HG02610 (cell line): ENCODE results near the gene SIMC1.
A peak's percentile ranks its signal among the peaks of the same experiment; 100 is the strongest.
"Not testable (repeated sequence)": the region's sequence is repeated elsewhere in the genome, so short reads cannot be mapped to it uniquely, and the experiment has no call there.

Experiments
- ATAC-seq: cut with Tn5 transposase; IDR thresholded peaks from one replicate; pipeline ENCODE4 v1.9.1; 2021; ENCODE audit warnings: mild to moderate bottlenecking, moderate library complexity; ENCODE audit not compliant: unreplicated experiment

SIMC1 gene

GRCh38 chr5:176214466-176215021 lies 23.7 kb upstream of the SIMC1 start:
- ATAC-seq, result not testable (repeated sequence)

- ATAC-seq, result not testable (repeated sequence)
These were observed 21.8 kb upstream of the SIMC1 start for GRCh38 chr5:176216393-176216916.

- ATAC-seq, result not testable (repeated sequence)
These were observed 21.0 kb upstream of the SIMC1 start for GRCh38 chr5:176217188-176217729.

DNA sequence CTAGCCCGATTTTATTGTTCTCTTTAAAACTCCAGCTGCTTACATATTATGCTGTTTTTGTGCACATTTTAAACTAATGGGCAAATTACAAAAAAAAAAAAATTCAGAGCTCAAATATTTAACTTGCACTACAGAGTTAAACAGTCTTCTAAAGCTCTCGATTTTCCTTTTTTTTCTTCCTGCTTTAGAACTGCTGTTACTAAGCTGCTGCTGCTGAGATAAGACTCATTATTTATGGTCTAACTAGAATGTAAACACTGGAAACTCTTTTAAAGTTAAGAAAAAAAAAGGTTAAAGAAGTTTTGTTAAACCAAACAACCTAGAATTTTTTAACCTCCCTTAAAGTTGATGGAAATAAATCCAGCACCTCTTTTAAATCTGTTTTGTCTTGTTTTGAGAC lies 20.5 kb upstream of the SIMC1 start:
- ATAC-seq, result not testable (repeated sequence)

GRCh38 chr5:176222006-176222405 lies 16.2 kb upstream of the SIMC1 start:
- ATAC-seq, result not testable (repeated sequence)

- not testable (repeated sequence) for ATAC-seq
These were observed 9.9 kb upstream of the SIMC1 start for GRCh38 chr5:176228358-176228757.

DNA sequence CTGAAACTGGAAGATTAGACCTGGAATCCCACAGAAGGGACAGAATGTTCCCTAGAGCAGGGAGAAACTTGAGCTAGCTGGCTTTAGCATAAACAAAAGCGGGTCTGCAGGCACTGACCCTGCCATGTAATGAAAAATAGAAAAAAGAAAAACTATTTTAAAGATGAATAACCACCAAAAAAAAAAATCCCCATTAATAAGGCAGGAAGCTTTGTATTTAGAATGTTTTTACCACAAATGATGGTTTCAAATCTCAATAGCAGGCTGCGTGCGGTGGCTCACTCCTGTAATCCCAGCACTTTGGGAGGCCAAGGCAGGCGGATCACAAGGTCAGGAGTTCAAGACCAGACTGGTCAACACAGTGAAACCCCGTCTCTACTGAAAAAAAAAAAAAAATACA lies 5.0 kb upstream of the SIMC1 start:
- ATAC-seq, result not testable (repeated sequence)

DNA sequence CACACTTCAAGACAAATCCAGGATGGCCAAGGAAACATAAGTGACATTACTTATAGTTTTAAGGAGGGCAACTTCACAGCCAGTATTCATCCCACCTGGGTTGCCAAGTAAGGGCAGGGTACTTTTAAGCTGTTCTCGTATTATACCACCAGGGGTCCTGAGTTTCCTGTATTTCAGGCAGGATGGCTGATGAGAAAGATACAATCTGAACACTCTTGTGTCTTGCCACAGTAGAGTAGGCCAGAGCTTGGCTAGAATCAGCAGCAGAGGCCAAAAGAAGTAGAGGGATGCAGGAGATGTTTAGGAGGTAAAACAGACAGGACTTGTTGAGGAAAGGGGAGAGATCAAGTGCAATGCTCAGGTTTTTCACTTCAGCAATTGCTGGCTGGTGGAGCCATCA lies 3.1 kb upstream of the SIMC1 start:
- not testable (repeated sequence) for ATAC-seq

- peak; percentile 23 for ATAC-seq
These were observed 540 bp downstream of the SIMC1 start for GRCh38 chr5:176238645-176239283.

GRCh38 chr5:176239304-176239703 lies 1.1 kb downstream of the SIMC1 start:
- ATAC-seq, result not testable (repeated sequence)

DNA sequence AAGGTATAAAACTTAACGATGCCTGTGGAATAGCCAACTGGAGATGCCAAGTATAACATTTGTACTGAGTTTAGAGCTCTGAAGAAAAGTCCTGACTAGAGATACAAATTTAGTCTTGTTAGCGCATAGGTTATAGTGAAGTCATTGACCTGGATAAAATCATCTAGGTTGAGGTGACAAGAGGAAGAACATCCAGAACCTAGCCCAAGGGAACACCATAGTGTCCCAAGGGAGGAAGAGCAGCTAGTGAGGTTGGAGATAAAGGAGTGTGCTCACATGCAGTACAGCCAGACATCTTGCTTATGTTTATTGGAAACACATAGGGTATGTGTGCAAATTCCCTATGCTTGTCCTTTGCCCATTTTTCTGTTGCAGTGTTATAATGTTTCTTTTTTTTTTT lies 6.1 kb downstream of the SIMC1 start:
- ATAC-seq, result not testable (repeated sequence)

- not testable (repeated sequence) for ATAC-seq
These were observed 6.8 kb downstream of the SIMC1 start for GRCh38 chr5:176245074-176245473.

GRCh38 chr5:176245489-176245888 lies 7.3 kb downstream of the SIMC1 start:
- not testable (repeated sequence) for ATAC-seq

GRCh38 chr5:176250691-176251090 lies 12.5 kb downstream of the SIMC1 start:
- not testable (repeated sequence) for ATAC-seq

DNA sequence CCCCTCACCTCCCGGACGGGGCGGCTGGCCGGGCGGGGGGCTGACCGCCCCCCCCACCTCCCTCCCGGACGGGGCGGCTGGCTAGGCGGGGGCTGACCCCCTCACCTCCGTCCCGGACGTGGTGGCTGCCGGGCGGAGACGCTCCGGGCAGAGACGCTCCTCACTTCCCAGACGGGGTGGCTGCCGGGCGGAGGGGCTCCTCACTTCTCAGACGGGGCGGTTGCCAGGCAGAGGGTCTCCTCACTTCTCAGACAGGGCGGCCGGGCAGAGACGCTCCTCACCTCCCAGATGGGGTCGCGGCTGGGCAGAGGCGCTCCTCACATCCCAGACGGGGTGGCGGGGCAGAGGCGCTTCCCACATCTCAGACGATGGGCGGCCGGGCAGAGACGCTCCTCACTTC lies 13.9 kb downstream of the SIMC1 start:
- ATAC-seq, result not testable (repeated sequence)

DNA sequence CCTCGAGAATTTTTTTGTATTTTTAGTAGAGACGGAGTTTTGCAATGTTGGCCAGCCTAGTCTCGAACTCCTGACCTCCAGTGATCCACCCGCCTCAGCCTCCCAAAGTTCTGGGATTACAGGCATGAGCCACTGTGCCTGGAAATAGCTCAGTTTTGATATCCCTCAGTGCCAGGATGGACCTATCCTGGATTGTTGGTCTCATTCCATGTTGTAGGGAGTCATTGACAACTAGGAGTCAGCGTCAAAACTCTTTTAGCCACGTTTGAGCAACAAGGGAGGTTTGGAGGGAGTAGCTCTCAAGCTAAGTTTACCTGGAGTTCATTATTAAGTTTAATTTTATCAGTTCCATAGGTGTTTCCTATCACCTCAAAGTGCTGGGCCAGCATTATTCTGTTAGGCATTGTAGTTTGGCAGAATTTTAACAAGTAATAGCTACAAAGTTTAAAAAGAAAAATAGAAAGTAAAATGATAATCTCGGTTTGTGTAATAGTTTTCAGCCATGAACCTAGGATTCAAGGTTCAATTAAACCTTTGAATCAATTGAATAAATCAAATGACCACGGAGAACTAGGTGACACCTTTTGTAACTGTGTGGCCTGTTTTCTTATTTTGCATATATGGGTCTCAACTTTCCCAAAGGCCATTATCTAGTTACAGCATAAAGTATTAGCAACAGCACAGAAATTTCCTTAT lies 15.3 kb downstream of the SIMC1 start:
- ATAC-seq, result not testable (repeated sequence)

GRCh38 chr5:176254066-176254393 lies 15.8 kb downstream of the SIMC1 start:
- ATAC-seq, result not testable (repeated sequence)

DNA sequence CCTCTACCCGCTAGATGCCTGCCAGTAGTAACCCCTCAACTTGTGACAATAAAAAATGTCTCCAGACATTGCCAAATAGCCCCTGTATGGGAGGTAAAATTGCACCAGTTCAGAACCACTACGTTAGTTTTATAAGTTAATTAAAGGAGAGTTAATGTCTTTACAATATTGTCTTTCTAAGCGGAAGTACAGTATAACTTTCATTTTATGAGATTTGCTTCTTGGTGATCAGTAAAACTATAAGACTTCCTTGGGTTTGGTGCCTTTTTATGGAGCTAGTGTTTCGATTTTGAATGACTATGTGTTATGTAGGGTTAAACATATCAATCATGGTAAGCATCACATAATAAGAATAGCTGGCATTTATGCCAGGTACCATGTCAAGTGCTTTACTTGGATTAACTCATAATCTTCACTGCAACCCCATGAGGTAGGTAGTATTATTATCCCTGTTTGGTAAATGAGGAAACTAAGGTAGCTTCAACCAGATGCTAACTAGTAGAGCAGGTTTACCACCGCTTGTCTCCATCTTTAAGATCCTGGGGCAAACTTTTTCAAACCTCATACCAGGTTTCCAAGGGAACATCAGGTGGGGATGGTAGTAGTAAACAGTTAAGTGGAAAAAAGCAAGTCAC lies 19.8 kb downstream of the SIMC1 start:
- ATAC-seq, result not testable (repeated sequence)

- not testable (repeated sequence) for ATAC-seq
These were observed 22.5 kb downstream of the SIMC1 start for GRCh38 chr5:176260682-176261081.

DNA sequence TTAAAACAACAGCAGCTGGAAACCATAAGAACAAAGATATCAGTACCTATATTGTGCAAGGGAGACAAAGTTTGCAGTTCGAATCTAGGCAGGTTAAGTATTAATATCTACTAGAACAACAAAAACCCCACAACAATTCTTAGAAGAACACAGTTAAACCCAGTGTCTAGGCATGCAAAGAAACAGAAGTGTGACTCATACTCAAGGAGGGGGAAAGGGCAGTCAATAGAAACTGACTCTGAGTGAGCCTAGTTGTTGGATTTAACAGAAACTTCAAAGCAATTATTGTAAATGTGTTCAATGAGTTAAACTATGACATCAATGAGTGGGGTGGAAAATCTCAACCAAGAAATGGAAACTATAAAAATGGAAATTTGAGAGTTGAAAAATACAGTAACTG lies 28.2 kb downstream of the SIMC1 start:
- not testable (repeated sequence) for ATAC-seq

DNA sequence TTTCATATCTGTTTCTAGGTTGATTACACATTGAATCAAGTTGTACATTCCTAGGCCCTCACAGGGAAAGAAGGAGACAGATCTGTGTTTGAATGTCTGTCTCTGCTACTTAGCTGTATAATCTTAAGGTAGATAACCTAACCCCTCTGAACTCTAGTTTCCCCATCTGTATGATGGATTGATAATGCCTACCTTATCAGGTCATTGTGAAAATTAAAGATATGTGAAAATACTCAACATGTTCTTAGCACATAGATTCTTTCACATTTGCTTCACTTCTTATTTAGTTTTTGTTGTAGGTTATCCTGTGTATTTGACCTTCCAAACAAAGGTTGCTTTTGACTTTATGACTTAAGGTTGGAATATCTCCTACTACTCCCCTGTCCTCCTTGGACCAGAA lies 50.8 kb downstream of the SIMC1 start:
- not testable (repeated sequence) for ATAC-seq
